Stimulated activated CD8-positive, alpha-beta memory T cell treated with anti-CD3 and anti-CD28 coated beads, Interleukin-7, amount 100 ng/mL, for 48 hours (primary cell): ENCODE results near the gene SEMA4A.

Experiments used
- DNase-seq, 2 donors: peaks; one replicate each; pipeline ENCODE4 v3.0.0-alpha.2; 2020; ENCODE audit warnings: low read depth in 1 of 2; ENCODE audit errors: extremely low read depth in 1 of 2

Gene SEMA4A

GRCh38 chr1:156221986-156222692 is 68.8 kb downstream of the SEMA4A start:
- DNase-seq, result no peak

- no peak for DNase-seq
Measured at GRCh38 chr1:156225677-156226014, 72.3 kb downstream of the SEMA4A start.

- no peak for DNase-seq
Measured at GRCh38 chr1:156226116-156226538, 72.7 kb downstream of the SEMA4A start.

- no peak for DNase-seq
Measured at GRCh38 chr1:156226782-156227181, 73.4 kb downstream of the SEMA4A start.
